ENCODE measurements around the gene ITGA2B.
"Not testable (repeated sequence)": the region's sequence is repeated elsewhere in the genome, so short reads cannot be mapped to it uniquely, and the experiment has no call there.

Gene ITGA2B

DNA sequence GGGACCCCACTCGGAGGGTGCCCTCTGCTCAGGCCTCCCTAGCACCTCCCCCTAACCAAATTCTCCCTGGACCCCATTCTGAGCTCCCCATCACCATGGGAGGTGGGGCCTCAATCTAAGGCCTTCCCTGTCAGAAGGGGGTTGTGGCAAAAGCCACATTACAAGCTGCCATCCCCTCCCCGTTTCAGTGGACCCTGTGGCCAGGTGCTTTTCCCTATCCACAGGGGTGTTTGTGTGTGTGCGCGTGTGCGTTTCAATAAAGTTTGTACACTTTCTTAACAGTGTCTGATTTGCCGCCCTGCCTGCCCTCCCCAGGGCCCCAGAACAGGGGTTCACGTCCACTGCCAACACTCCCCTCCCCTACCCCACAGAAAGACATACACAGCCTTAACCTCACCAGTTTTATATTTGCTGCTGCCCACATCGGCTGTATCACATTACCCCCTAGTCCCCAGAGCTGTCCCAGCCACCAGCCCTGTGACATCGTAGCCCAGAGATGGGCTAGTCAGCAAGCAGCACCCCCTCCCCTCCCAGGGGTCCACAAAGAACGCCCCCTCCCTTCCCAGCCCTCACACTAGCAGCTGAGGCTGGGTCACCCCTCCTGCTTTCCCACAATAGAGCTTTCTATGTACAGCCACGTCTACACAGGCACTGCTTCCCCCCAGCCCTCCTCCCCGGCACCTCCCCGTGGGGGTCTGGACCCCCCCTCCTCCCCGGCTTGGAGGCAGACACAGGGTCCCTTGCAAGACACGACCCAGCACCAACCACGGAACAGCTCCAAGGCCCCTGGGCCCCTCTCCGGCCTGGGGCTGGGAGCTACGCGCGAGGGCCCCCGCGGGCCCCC is 36.4 kb downstream of the ITGA2B start:
- Histone ChIP-seq H3K27me3 (replicated peaks; ENCODE audit: control insufficient read depth, insufficient read depth, low read length, poor library complexity, severe bottlenecking) (no peaks in the 10 kb centered on the region), H3K9me3 (ENCODE audit: control insufficient read depth, low read length) (no peaks in the 10 kb centered on the region), H3K36me3 (ENCODE audit: control insufficient read depth, insufficient read depth, low read length) (peaks cover 7% of the 10 kb centered on the region), H3K4me3 (ENCODE audit: insufficient read depth, low read depth, low read length, poor library complexity, severe bottlenecking) (no peak overlapping the region), H3K4me1 (ENCODE audit: control insufficient read depth, insufficient read depth, low read length, poor library complexity, severe bottlenecking) (no peaks in the 10 kb centered on the region), H3K27ac (ENCODE audit: insufficient read depth, low read length, poor library complexity, severe bottlenecking) (no peak overlapping the region)
- DNase-seq = no peak

- H3K9me3 ChIP-seq (ENCODE audit: control insufficient read depth, low read length) = no peaks in the 10 kb centered on the region
- H3K4me1 ChIP-seq (ENCODE audit: control insufficient read depth, insufficient read depth, low read length, poor library complexity, severe bottlenecking) = no peaks in the 10 kb centered on the region
- no peak overlapping the region for H3K4me3 ChIP-seq (ENCODE audit: insufficient read depth, low read depth, low read length, poor library complexity, severe bottlenecking)
- H3K36me3 ChIP-seq (ENCODE audit: control insufficient read depth, insufficient read depth, low read length) = peaks cover 7% of the 10 kb centered on the region
- no peaks in the 10 kb centered on the region for H3K27me3 ChIP-seq (replicated peaks; ENCODE audit: control insufficient read depth, insufficient read depth, low read length, poor library complexity, severe bottlenecking)
- no peak overlapping the region for H3K27ac ChIP-seq (ENCODE audit: insufficient read depth, low read length, poor library complexity, severe bottlenecking)
- no peak for DNase-seq
Observed at GRCh38 chr17:44351961-44352827, 37.3 kb downstream of the ITGA2B start.

GRCh38 chr17:44351464-44351863 is 38.0 kb downstream of the ITGA2B start:
- peaks cover 7% of the 10 kb centered on the region for H3K36me3 ChIP-seq (ENCODE audit: control insufficient read depth, insufficient read depth, low read length)
- no peaks in the 10 kb centered on the region for H3K9me3 ChIP-seq (ENCODE audit: control insufficient read depth, low read length)
- H3K4me1 ChIP-seq (ENCODE audit: control insufficient read depth, insufficient read depth, low read length, poor library complexity, severe bottlenecking) = no peaks in the 10 kb centered on the region
- H3K27me3 ChIP-seq (replicated peaks; ENCODE audit: control insufficient read depth, insufficient read depth, low read length, poor library complexity, severe bottlenecking) = no peaks in the 10 kb centered on the region
- H3K4me3 ChIP-seq (ENCODE audit: insufficient read depth, low read depth, low read length, poor library complexity, severe bottlenecking) = no peak overlapping the region
- H3K27ac ChIP-seq (ENCODE audit: insufficient read depth, low read length, poor library complexity, severe bottlenecking) = no peak overlapping the region
- DNase-seq = no peak

GRCh38 chr17:44350733-44351226 is 38.7 kb downstream of the ITGA2B start:
- H3K9me3 ChIP-seq (ENCODE audit: control insufficient read depth, low read length) = no peaks in the 10 kb centered on the region
- no peak overlapping the region for H3K4me3 ChIP-seq (ENCODE audit: insufficient read depth, low read depth, low read length, poor library complexity, severe bottlenecking)
- peaks cover 7% of the 10 kb centered on the region for H3K36me3 ChIP-seq (ENCODE audit: control insufficient read depth, insufficient read depth, low read length)
- no peak overlapping the region for H3K27ac ChIP-seq (ENCODE audit: insufficient read depth, low read length, poor library complexity, severe bottlenecking)
- H3K27me3 ChIP-seq (replicated peaks; ENCODE audit: control insufficient read depth, insufficient read depth, low read length, poor library complexity, severe bottlenecking) = no peaks in the 10 kb centered on the region
- peaks cover 5% of the 10 kb centered on the region for H3K4me1 ChIP-seq (ENCODE audit: control insufficient read depth, insufficient read depth, low read length, poor library complexity, severe bottlenecking)
- peak; percentile 28 to 51 (median 42) for DNase-seq

DNA sequence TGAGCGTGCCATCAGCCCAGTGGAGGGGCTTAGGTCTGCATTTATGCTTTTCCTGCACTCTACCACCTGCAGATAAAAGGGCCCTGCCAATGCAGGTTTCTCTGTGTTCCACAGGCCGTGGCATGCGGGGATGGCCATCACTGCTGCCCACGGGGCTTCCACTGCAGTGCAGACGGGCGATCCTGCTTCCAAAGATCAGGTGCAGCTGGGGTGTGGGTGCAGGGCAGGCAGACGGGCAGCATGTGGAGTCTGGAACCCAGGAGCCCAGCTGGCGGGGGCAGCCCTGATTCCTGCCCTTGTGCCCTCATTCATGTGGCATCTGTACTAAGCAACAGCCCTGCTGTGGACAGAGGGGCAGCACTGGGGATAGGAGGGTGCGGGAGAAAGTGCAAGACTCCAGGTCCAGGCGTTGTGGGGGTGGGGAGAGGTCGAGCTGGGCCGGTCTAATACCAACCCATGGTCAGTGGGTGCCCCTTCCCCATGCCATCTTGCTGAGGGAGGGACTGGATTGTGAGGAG is 39.8 kb downstream of the ITGA2B start:
- no peak overlapping the region for H3K4me3 ChIP-seq (ENCODE audit: insufficient read depth, low read depth, low read length, poor library complexity, severe bottlenecking)
- peaks cover 7% of the 10 kb centered on the region for H3K36me3 ChIP-seq (ENCODE audit: control insufficient read depth, insufficient read depth, low read length)
- peaks cover 6% of the 10 kb centered on the region for H3K4me1 ChIP-seq (ENCODE audit: control insufficient read depth, insufficient read depth, low read length, poor library complexity, severe bottlenecking)
- no peak overlapping the region for H3K27ac ChIP-seq (ENCODE audit: insufficient read depth, low read length, poor library complexity, severe bottlenecking)
- H3K27me3 ChIP-seq (replicated peaks; ENCODE audit: control insufficient read depth, insufficient read depth, low read length, poor library complexity, severe bottlenecking) = no peaks in the 10 kb centered on the region
- no peak for DNase-seq
- no peaks in the 10 kb centered on the region for H3K9me3 ChIP-seq (ENCODE audit: control insufficient read depth, low read length)

DNA sequence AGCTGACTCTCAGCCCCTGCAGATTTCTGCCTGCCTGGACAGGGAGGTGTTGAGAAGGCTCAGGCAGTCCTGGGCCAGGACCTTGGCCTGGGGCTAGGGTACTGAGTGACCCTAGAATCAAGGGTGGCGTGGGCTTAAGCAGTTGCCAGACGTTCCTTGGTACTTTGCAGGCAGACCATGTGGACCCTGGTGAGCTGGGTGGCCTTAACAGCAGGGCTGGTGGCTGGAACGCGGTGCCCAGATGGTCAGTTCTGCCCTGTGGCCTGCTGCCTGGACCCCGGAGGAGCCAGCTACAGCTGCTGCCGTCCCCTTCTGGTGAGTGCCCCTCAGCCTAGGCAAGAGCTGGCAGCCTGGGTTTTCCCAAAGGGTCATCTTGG is 40.5 kb downstream of the ITGA2B start:
- no peak overlapping the region for H3K4me3 ChIP-seq (ENCODE audit: insufficient read depth, low read depth, low read length, poor library complexity, severe bottlenecking)
- peaks cover 6% of the 10 kb centered on the region for H3K4me1 ChIP-seq (ENCODE audit: control insufficient read depth, insufficient read depth, low read length, poor library complexity, severe bottlenecking)
- H3K9me3 ChIP-seq (ENCODE audit: control insufficient read depth, low read length) = no peaks in the 10 kb centered on the region
- H3K27ac ChIP-seq (ENCODE audit: insufficient read depth, low read length, poor library complexity, severe bottlenecking) = no peak overlapping the region
- peaks cover 7% of the 10 kb centered on the region for H3K36me3 ChIP-seq (ENCODE audit: control insufficient read depth, insufficient read depth, low read length)
- H3K27me3 ChIP-seq (replicated peaks; ENCODE audit: control insufficient read depth, insufficient read depth, low read length, poor library complexity, severe bottlenecking) = no peaks in the 10 kb centered on the region
- DNase-seq = no peak

GRCh38 chr17:44348234-44348987 is 41.0 kb downstream of the ITGA2B start:
- no peak for DNase-seq
- no peak overlapping the region for H3K4me3 ChIP-seq (ENCODE audit: insufficient read depth, low read depth, low read length, poor library complexity, severe bottlenecking)
- H3K9me3 ChIP-seq (ENCODE audit: control insufficient read depth, low read length) = no peaks in the 10 kb centered on the region
- H3K36me3 ChIP-seq (ENCODE audit: control insufficient read depth, insufficient read depth, low read length) = peaks cover 7% of the 10 kb centered on the region
- H3K27ac ChIP-seq (ENCODE audit: insufficient read depth, low read length, poor library complexity, severe bottlenecking) = no peak overlapping the region
- peaks cover 6% of the 10 kb centered on the region for H3K4me1 ChIP-seq (ENCODE audit: control insufficient read depth, insufficient read depth, low read length, poor library complexity, severe bottlenecking)
- H3K27me3 ChIP-seq (replicated peaks; ENCODE audit: control insufficient read depth, insufficient read depth, low read length, poor library complexity, severe bottlenecking) = no peaks in the 10 kb centered on the region

DNA sequence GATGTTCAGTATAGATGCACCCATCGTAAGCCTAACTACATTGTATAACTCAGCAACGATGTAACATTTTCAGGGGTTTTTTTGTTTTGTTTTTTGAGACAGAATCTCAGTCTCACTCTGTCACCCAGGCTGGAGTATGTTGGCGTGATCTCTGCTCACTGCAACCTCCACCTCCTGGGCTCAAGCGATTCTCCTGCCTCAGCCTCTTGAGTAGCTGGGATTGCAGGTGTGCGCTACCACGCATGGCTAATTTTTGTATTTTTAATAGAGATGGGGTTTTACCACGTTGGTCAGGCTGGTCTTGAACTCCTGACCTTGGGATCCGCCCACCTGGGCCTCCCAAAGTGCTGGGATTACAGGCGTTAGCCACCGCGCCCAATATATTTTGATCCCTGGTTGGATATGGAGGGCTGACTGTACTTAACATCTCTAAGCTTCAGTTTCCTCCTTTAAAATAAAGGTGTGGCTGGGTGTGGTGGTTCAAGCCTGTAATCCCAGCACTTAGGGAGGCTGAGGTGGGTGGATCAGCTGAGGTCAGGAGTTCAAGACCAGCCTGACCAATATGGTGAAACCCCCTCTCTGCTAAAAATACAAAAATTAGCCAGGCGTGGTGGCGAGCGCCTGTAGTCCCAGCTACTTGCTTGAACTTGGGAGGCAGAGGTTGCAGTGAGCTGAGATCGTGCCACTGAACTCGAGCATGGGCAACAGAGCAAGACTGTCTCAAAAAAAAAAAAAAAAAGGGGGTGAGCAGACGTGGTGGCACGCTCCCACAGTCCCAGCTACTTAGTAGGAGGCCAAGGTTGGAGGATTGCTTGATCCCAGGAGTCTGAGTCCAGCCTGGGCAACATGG is 42.0 kb downstream of the ITGA2B start:
- not testable (repeated sequence) for H3K36me3 ChIP-seq (ENCODE audit: control insufficient read depth, insufficient read depth, low read length); DNase-seq; H3K9me3 ChIP-seq (ENCODE audit: control insufficient read depth, low read length); H3K4me1 ChIP-seq (ENCODE audit: control insufficient read depth, insufficient read depth, low read length, poor library complexity, severe bottlenecking); H3K27ac ChIP-seq (ENCODE audit: insufficient read depth, low read length, poor library complexity, severe bottlenecking); H3K27me3 ChIP-seq (replicated peaks; ENCODE audit: control insufficient read depth, insufficient read depth, low read length, poor library complexity, severe bottlenecking); H3K4me3 ChIP-seq (ENCODE audit: insufficient read depth, low read depth, low read length, poor library complexity, severe bottlenecking)
